Spinal cord (tissue), 10 donors: ENCODE data around the gene SLAIN1. TPM values are rescaled to one million over a fixed set of nuclear protein-coding genes. Genes with fewer than 3 reads are reported as not detected.

Experiments used
- DNase-seq, 6 donors: peaks; one replicate each; pipeline versions ENCODE4 v3.0.0 to v3.0.0-alpha.2; 2013 to 2015; ENCODE audit warnings: low spot score in 6 of 6, low read depth in 4 of 6
- H3K27ac ChIP-seq: one replicate; pipeline ENCODE4 v1.5.1; 2013; ENCODE audit warnings: low read depth, low read length, control low read depth
- H3K27me3 ChIP-seq: one replicate; pipeline ENCODE4 v1.6.1; 2013; ENCODE audit warnings: low read length; ENCODE audit not compliant: control insufficient read depth, insufficient read depth
- H3K36me3 ChIP-seq: one replicate; pipeline ENCODE4 v1.6.1; 2013; ENCODE audit warnings: low read length; ENCODE audit not compliant: control insufficient read depth, insufficient read depth
- H3K4me1 ChIP-seq: one replicate; pipeline ENCODE4 v1.6.1; 2013; ENCODE audit warnings: low read length; ENCODE audit not compliant: control insufficient read depth, insufficient read depth
- H3K4me3 ChIP-seq: one replicate; pipeline ENCODE4 v1.5.1; 2013; ENCODE audit warnings: low read depth, low read length, control low read depth
- H3K9me3 ChIP-seq: one replicate; pipeline ENCODE4 v1.6.1; 2013; ENCODE audit warnings: low read length; ENCODE audit not compliant: control insufficient read depth, insufficient read depth
- WGBS: methylation state at CpG from one replicate; pipeline ENCODE4 v1.1.5; 2013; ENCODE audit warnings: missing lambda C conversion rate; ENCODE audit not compliant: insufficient coverage; 5-methylcytosine and 5-hydroxymethylcytosine counted together
- polyA plus RNA-seq, 2 donors: library from polyadenylated mRNA; unstranded; fragments of 120-200 nt; gene quantifications; one replicate each; pipeline ENCODE4 v1.2.1, GENCODE V29; 2013; ENCODE audit not compliant: insufficient read length in 2 of 2
- total RNA-seq, 2 donors: library from RNA; depleted of rRNA in 1 of 2; stranded (reverse); fragments of 120-200 nt in 1 of 2; fragments of >200 nt in 1 of 2; gene quantifications; one replicate each; pipeline versions ENCODE4 v1.2.3 to v1.2.4, GENCODE V29; 2013 to 2014
- donor health status: healthy.

Gene SLAIN1
- total and polyA plus RNA-seq, 4 donors: 72.6 to 175 (median 98.0) TPM

GRCh38 chr13:77687799-77688198 lies 9.7 kb upstream of the SLAIN1 start:
- DNase-seq: no peak
- no CpG with 5 or more reads among the region's 2 CpGs for WGBS
- H3K4me1 ChIP-seq: no peaks in the 10 kb centered on the region
- no peaks in the 10 kb centered on the region for H3K27me3 ChIP-seq
- H3K9me3 ChIP-seq: no peaks in the 10 kb centered on the region
- no peaks in the 10 kb centered on the region for H3K36me3 ChIP-seq
- H3K4me3 ChIP-seq: no peak overlapping the region
- H3K27ac ChIP-seq: no peak overlapping the region

GRCh38 chr13:77691871-77692270 lies 5.6 kb upstream of the SLAIN1 start:
- Histone ChIP-seq H3K36me3 (no peaks in the 10 kb centered on the region), H3K27me3 (no peaks in the 10 kb centered on the region), H3K4me1 (no peaks in the 10 kb centered on the region), H3K4me3 (no peak overlapping the region), H3K27ac (no peak overlapping the region), H3K9me3 (no peaks in the 10 kb centered on the region)
- 100% methylated on average over 1 of the region's 1 CpG for WGBS
- no peak for DNase-seq

GRCh38 chr13:77692746-77693448 lies 4.6 kb upstream of the SLAIN1 start:
- Histone ChIP-seq H3K4me1 (peaks cover 3% of the 10 kb centered on the region), H3K27ac (no peak overlapping the region)
- DNase-seq: no peak

GRCh38 chr13:77693449-77693940 lies 4.0 kb upstream of the SLAIN1 start:
- H3K27me3 ChIP-seq: peaks cover 2% of the 10 kb centered on the region
- no peak overlapping the region for H3K27ac ChIP-seq
- H3K4me1 ChIP-seq: peaks cover 3% of the 10 kb centered on the region
- H3K36me3 ChIP-seq: no peaks in the 10 kb centered on the region
- H3K4me3 ChIP-seq: no peak overlapping the region
- WGBS: no CpG with 5 or more reads among the region's 2 CpGs
- H3K9me3 ChIP-seq: no peaks in the 10 kb centered on the region
- DNase-seq: no peak

More at GRCh38 chr13:77692746-77693448, 4.6 kb upstream of the SLAIN1 start:
- Histone ChIP-seq H3K36me3 (no peaks in the 10 kb centered on the region), H3K9me3 (no peaks in the 10 kb centered on the region), H3K27me3 (peaks cover 2% of the 10 kb centered on the region), H3K4me3 (no peak overlapping the region)
- no CpG with 5 or more reads among the region's 2 CpGs for WGBS

GRCh38 chr13:77696006-77696878 lies 1.2 kb upstream of the SLAIN1 start:
- peak in 5 of 6 donors; percentile 41 to 97 (median 69) for DNase-seq
- no CpG with 5 or more reads among the region's 9 CpGs for WGBS
- no peak overlapping the region for H3K27ac ChIP-seq

GRCh38 chr13:77696879-77697216 lies 639 bp upstream of the SLAIN1 start:
- 0% methylated on average over 1 of the region's 3 CpGs for WGBS
- DNase-seq: peak in 1 of 6 donors; percentile 40
- Histone ChIP-seq H3K36me3 (no peaks in the 10 kb centered on the region), H3K9me3 (no peaks in the 10 kb centered on the region), H3K4me3 (peak overlapping the region; percentile 63), H3K27me3 (peaks cover 4% of the 10 kb centered on the region), H3K4me1 (peaks cover 3% of the 10 kb centered on the region), H3K27ac (peak overlapping the region; percentile 83)

More at GRCh38 chr13:77696006-77696878, 1.2 kb upstream of the SLAIN1 start:
- H3K4me1 ChIP-seq: peaks cover 3% of the 10 kb centered on the region
- H3K9me3 ChIP-seq: no peaks in the 10 kb centered on the region
- peak overlapping the region; percentile 63 for H3K4me3 ChIP-seq
- H3K27me3 ChIP-seq: peaks cover 4% of the 10 kb centered on the region
- H3K36me3 ChIP-seq: no peaks in the 10 kb centered on the region

GRCh38 chr13:77698201-77699058 lies 943 bp downstream of the SLAIN1 start:
- H3K9me3 ChIP-seq: no peaks in the 10 kb centered on the region
- peaks cover 3% of the 10 kb centered on the region for H3K4me1 ChIP-seq
- peaks cover 4% of the 10 kb centered on the region for H3K27me3 ChIP-seq
- peak overlapping the region; percentile 87 for H3K27ac ChIP-seq
- peak in 4 of 6 donors; percentile 43 to 88 (median 69) for DNase-seq
- no peaks in the 10 kb centered on the region for H3K36me3 ChIP-seq
- peak overlapping the region; percentile 81 for H3K4me3 ChIP-seq
- WGBS: under 1% methylated on average over 73 of the region's 75 CpGs

GRCh38 chr13:77699059-77699680 lies 1.7 kb downstream of the SLAIN1 start:
- Histone ChIP-seq H3K36me3 (no peaks in the 10 kb centered on the region), H3K27ac (peak overlapping the region; percentile 87), H3K4me1 (peaks cover 3% of the 10 kb centered on the region), H3K27me3 (peaks cover 4% of the 10 kb centered on the region), H3K9me3 (no peaks in the 10 kb centered on the region), H3K4me3 (peak overlapping the region; percentile 81)
- peak in 2 of 6 donors; percentile 13 to 22 for DNase-seq
- WGBS: 0% methylated on average over 1 of the region's 4 CpGs

- H3K36me3 ChIP-seq: no peaks in the 10 kb centered on the region
- H3K4me1 ChIP-seq: peaks cover 3% of the 10 kb centered on the region
- no peaks in the 10 kb centered on the region for H3K9me3 ChIP-seq
- H3K27me3 ChIP-seq: peaks cover 4% of the 10 kb centered on the region
- no peak for DNase-seq
- no peak overlapping the region for H3K27ac ChIP-seq
- H3K4me3 ChIP-seq: no peak overlapping the region
Observed at GRCh38 chr13:77701305-77701704, 3.8 kb downstream of the SLAIN1 start.
